Measurements from ENCODE around the gene TCP11.

TCP11 gene

GRCh38 chr6:35176301-35177024 is 35.3 kb upstream of the TCP11 start:
- H2BK120ac ChIP-seq (ENCODE audit: low read depth, low read length) = no peak overlapping the region

GRCh38 chr6:35174501-35174900 is 33.4 kb upstream of the TCP11 start:
- Histone ChIP-seq H2BK120ac (ENCODE audit: low read depth, low read length) (no peak overlapping the region), H3K4ac (ENCODE audit: low read depth, low read length) (no peak overlapping the region), H3K79me2 (ENCODE audit: control insufficient read depth, insufficient read depth, low read length) (no peaks in the 10 kb centered on the region), H4K8ac (ENCODE audit: low read depth, low read length) (no peak overlapping the region), H3K18ac (ENCODE audit: low read length) (no peak overlapping the region), H2BK5ac (ENCODE audit: low read length) (no peak overlapping the region), H3K27me3 (ENCODE audit: insufficient read depth, low read length, poor library complexity) (no peaks in the 10 kb centered on the region), H3K56ac (ENCODE audit: low read length) (no peak overlapping the region), H2BK15ac (replicated peaks; ENCODE audit: low read depth) (no peak overlapping the region), H3K4me2 (ENCODE audit: low read length) (no peak overlapping the region), H3K36me3 (ENCODE audit: control insufficient read depth, insufficient read depth, low read length) (no peaks in the 10 kb centered on the region), H4K5ac (ENCODE audit: low read length) (no peak overlapping the region), H3K4me3 (ENCODE audit: low read length) (no peak overlapping the region), H3K4me1 (ENCODE audit: control insufficient read depth, low read depth, low read length) (no peaks in the 10 kb centered on the region), H3K9ac (ENCODE audit: low read length) (no peak overlapping the region), H3K23ac (ENCODE audit: low read length) (no peak overlapping the region), H3K27ac (ENCODE audit: low read depth, low read length) (no peak overlapping the region), H3K79me1 (ENCODE audit: low read length) (no peaks in the 10 kb centered on the region), H2AK5ac (ENCODE audit: low read length) (no peak overlapping the region)
- WGBS (ENCODE audit: extremely low coverage, insufficient coverage, low lambda C conversion rate) = no CpG with 5 or more reads among the region's 4 CpGs
- DNase-seq = no peak

More at GRCh38 chr6:35176301-35177024, 35.3 kb upstream of the TCP11 start:
- DNase-seq = no peak
- no peak overlapping the region for H3K23ac ChIP-seq (ENCODE audit: low read length)
- no peaks in the 10 kb centered on the region for H3K27me3 ChIP-seq (ENCODE audit: insufficient read depth, low read length, poor library complexity)
- H3K79me2 ChIP-seq (ENCODE audit: control insufficient read depth, insufficient read depth, low read length) = no peaks in the 10 kb centered on the region
- no CpG with 5 or more reads among the region's 3 CpGs for WGBS (ENCODE audit: extremely low coverage, insufficient coverage, low lambda C conversion rate)
- H3K18ac ChIP-seq (ENCODE audit: low read length) = no peak overlapping the region
- no peak overlapping the region for H2BK15ac ChIP-seq (replicated peaks; ENCODE audit: low read depth)
- no peak overlapping the region for H2BK5ac ChIP-seq (ENCODE audit: low read length)
- H3K27ac ChIP-seq (ENCODE audit: low read depth, low read length) = no peak overlapping the region
- H2AK5ac ChIP-seq (ENCODE audit: low read length) = no peak overlapping the region
- H3K4ac ChIP-seq (ENCODE audit: low read depth, low read length) = no peak overlapping the region
- no peak overlapping the region for H4K5ac ChIP-seq (ENCODE audit: low read length)
- no peaks in the 10 kb centered on the region for H3K79me1 ChIP-seq (ENCODE audit: low read length)
- H3K4me2 ChIP-seq (ENCODE audit: low read length) = no peak overlapping the region
- no peak overlapping the region for H4K8ac ChIP-seq (ENCODE audit: low read depth, low read length)
- no peaks in the 10 kb centered on the region for H3K36me3 ChIP-seq (ENCODE audit: control insufficient read depth, insufficient read depth, low read length)
- no peaks in the 10 kb centered on the region for H3K4me1 ChIP-seq (ENCODE audit: control insufficient read depth, low read depth, low read length)
- no peak overlapping the region for H3K9ac ChIP-seq (ENCODE audit: low read length)
- H3K56ac ChIP-seq (ENCODE audit: low read length) = no peak overlapping the region
- H3K4me3 ChIP-seq (ENCODE audit: low read length) = no peak overlapping the region

GRCh38 chr6:35174088-35174434 is 32.9 kb upstream of the TCP11 start:
- H3K4ac ChIP-seq (ENCODE audit: low read depth, low read length) = no peak overlapping the region
- no peak overlapping the region for H3K56ac ChIP-seq (ENCODE audit: low read length)
- H3K18ac ChIP-seq (ENCODE audit: low read length) = no peak overlapping the region
- H2BK5ac ChIP-seq (ENCODE audit: low read length) = no peak overlapping the region
- H4K8ac ChIP-seq (ENCODE audit: low read depth, low read length) = no peak overlapping the region
- H3K36me3 ChIP-seq (ENCODE audit: control insufficient read depth, insufficient read depth, low read length) = no peaks in the 10 kb centered on the region
- no peaks in the 10 kb centered on the region for H3K79me2 ChIP-seq (ENCODE audit: control insufficient read depth, insufficient read depth, low read length)
- no peak overlapping the region for H3K4me2 ChIP-seq (ENCODE audit: low read length)
- H3K27me3 ChIP-seq (ENCODE audit: insufficient read depth, low read length, poor library complexity) = no peaks in the 10 kb centered on the region
- no peak overlapping the region for H3K9ac ChIP-seq (ENCODE audit: low read length)
- no peak overlapping the region for H2AK5ac ChIP-seq (ENCODE audit: low read length)
- no peak overlapping the region for H3K27ac ChIP-seq (ENCODE audit: low read depth, low read length)
- H4K5ac ChIP-seq (ENCODE audit: low read length) = no peak overlapping the region
- no peak for DNase-seq
- H3K4me1 ChIP-seq (ENCODE audit: control insufficient read depth, low read depth, low read length) = no peaks in the 10 kb centered on the region
- no CpG with 5 or more reads among the region's 2 CpGs for WGBS (ENCODE audit: extremely low coverage, insufficient coverage, low lambda C conversion rate)
- no peak overlapping the region for H3K4me3 ChIP-seq (ENCODE audit: low read length)
- H3K79me1 ChIP-seq (ENCODE audit: low read length) = no peaks in the 10 kb centered on the region
- H3K23ac ChIP-seq (ENCODE audit: low read length) = no peak overlapping the region
- no peak overlapping the region for H2BK120ac ChIP-seq (ENCODE audit: low read depth, low read length)
- H2BK15ac ChIP-seq (replicated peaks; ENCODE audit: low read depth) = no peak overlapping the region

- Histone ChIP-seq H3K56ac (ENCODE audit: low read length) (no peak overlapping the region), H3K4me3 (ENCODE audit: low read length) (no peak overlapping the region), H2AK5ac (ENCODE audit: low read length) (no peak overlapping the region), H3K23ac (ENCODE audit: low read length) (no peak overlapping the region), H2BK120ac (ENCODE audit: low read depth, low read length) (no peak overlapping the region), H3K4me1 (ENCODE audit: control insufficient read depth, low read depth, low read length) (no peaks in the 10 kb centered on the region), H3K79me1 (ENCODE audit: low read length) (no peaks in the 10 kb centered on the region), H3K18ac (ENCODE audit: low read length) (no peak overlapping the region), H3K9ac (ENCODE audit: low read length) (no peak overlapping the region), H3K4ac (ENCODE audit: low read depth, low read length) (no peak overlapping the region), H3K36me3 (ENCODE audit: control insufficient read depth, insufficient read depth, low read length) (no peaks in the 10 kb centered on the region), H2BK15ac (replicated peaks; ENCODE audit: low read depth) (no peak overlapping the region), H4K5ac (ENCODE audit: low read length) (no peak overlapping the region), H4K8ac (ENCODE audit: low read depth, low read length) (no peak overlapping the region), H3K27ac (ENCODE audit: low read depth, low read length) (no peak overlapping the region), H2BK5ac (ENCODE audit: low read length) (no peak overlapping the region), H3K79me2 (ENCODE audit: control insufficient read depth, insufficient read depth, low read length) (no peaks in the 10 kb centered on the region), H3K27me3 (ENCODE audit: insufficient read depth, low read length, poor library complexity) (no peaks in the 10 kb centered on the region), H3K4me2 (ENCODE audit: low read length) (no peak overlapping the region)
- no CpG with 5 or more reads among the region's 7 CpGs for WGBS (ENCODE audit: extremely low coverage, insufficient coverage, low lambda C conversion rate)
- DNase-seq = peak; percentile 28
Observed at GRCh38 chr6:35173427-35174087, 32.4 kb upstream of the TCP11 start.

- WGBS (ENCODE audit: extremely low coverage, insufficient coverage, low lambda C conversion rate) = no CpG with 5 or more reads among the region's 5 CpGs
Observed at GRCh38 chr6:35173044-35173426, 31.9 kb upstream of the TCP11 start.

More at GRCh38 chr6:35173044-35173426, 31.9 kb upstream of the TCP11 start:
- Histone ChIP-seq H2BK15ac (replicated peaks; ENCODE audit: low read depth) (no peak overlapping the region), H2AK5ac (ENCODE audit: low read length) (no peak overlapping the region), H3K4me1 (ENCODE audit: control insufficient read depth, low read depth, low read length) (no peaks in the 10 kb centered on the region), H2BK5ac (ENCODE audit: low read length) (no peak overlapping the region), H3K23ac (ENCODE audit: low read length) (no peak overlapping the region), H3K9ac (ENCODE audit: low read length) (no peak overlapping the region), H3K79me1 (ENCODE audit: low read length) (no peaks in the 10 kb centered on the region), H3K79me2 (ENCODE audit: control insufficient read depth, insufficient read depth, low read length) (no peaks in the 10 kb centered on the region), H3K18ac (ENCODE audit: low read length) (no peak overlapping the region), H3K36me3 (ENCODE audit: control insufficient read depth, insufficient read depth, low read length) (no peaks in the 10 kb centered on the region), H3K4ac (ENCODE audit: low read depth, low read length) (no peak overlapping the region), H4K8ac (ENCODE audit: low read depth, low read length) (no peak overlapping the region), H3K27me3 (ENCODE audit: insufficient read depth, low read length, poor library complexity) (no peaks in the 10 kb centered on the region), H3K56ac (ENCODE audit: low read length) (no peak overlapping the region), H3K4me3 (ENCODE audit: low read length) (no peak overlapping the region), H2BK120ac (ENCODE audit: low read depth, low read length) (no peak overlapping the region), H4K5ac (ENCODE audit: low read length) (no peak overlapping the region), H3K4me2 (ENCODE audit: low read length) (no peak overlapping the region), H3K27ac (ENCODE audit: low read depth, low read length) (no peak overlapping the region)
- DNase-seq = peak; percentile 64

All from mesendoderm (in vitro differentiated cells).